HepG2 (cell line): ENCODE results near the gene OBP2B. TPM values are rescaled to one million over a fixed set of nuclear protein-coding genes. Genes with fewer than 3 reads are reported as not detected.
"Not testable (repeated sequence)": the region's sequence is repeated elsewhere in the genome, so short reads cannot be mapped to it uniquely, and the experiment has no call there.

Experiments used
- ATAC-seq: fragments of 200-7000 bp; cut with Tn5 transposase; 3 replicates; pipeline ENCODE4 v1.9.1; 2020; ENCODE audit warnings: mild to moderate bottlenecking, moderate library complexity
- BruUV-seq: library from RNA; stranded (reverse); fragments of 400-500 nt; replicated peaks from 2 replicates; lab custom pipeline; 2021; lab: Mats Ljungman, UMichigan
- CTCF ChIA-PET: fragments of 300-600 bp; formaldehyde crosslinking; extraction: SDS; loops from one replicate; lab custom pipeline; 2021; ENCODE audit warnings: low total read pairs, inconsistent platforms, low intra/inter-chr PET ratio; lab: Yijun Ruan, JAX
- POLR2A ChIA-PET: fragments of 350-600 bp; sonication (Branson Sonifier 250); formaldehyde crosslinking; loops from one replicate; lab custom pipeline; 2020; ENCODE audit warnings: antibody characterized with exemption, inconsistent platforms; lab: Yijun Ruan, JAX
- DNase-seq: peaks from one replicate; pipeline ENCODE4 v3.0.0-alpha.2; 2015; ENCODE audit warnings: low spot score
- FAIRE-seq: peaks from 3 replicates; lab custom pipeline; 2011; peaks lifted over from hg19 to GRCh38; lab: Jason Lieb, UNC
- H2AFZ ChIP-seq: one replicate; pipeline ENCODE4 v1.6.1; 2011; ENCODE audit warnings: low read length, inconsistent platforms
- H3K27ac ChIP-seq: fragments of 300-600 bp; 3 replicates; pipeline ENCODE4 v1.8.0; 2011; ENCODE audit warnings: mixed run types, mild to moderate bottlenecking, mixed read lengths, low read length, inconsistent platforms; ENCODE audit not compliant: insufficient read depth; ENCODE audit errors: extremely low read length
- H3K27me3 ChIP-seq, 2 experiments: fragments of 200-600 bp in 1 of 2; 2 replicates in 1 of 2; 3 replicates in 1 of 2; pipeline versions ENCODE4 v1.6.0 to v1.8.0; 2011; ENCODE audit warnings: low read length in 2 of 2, mild to moderate bottlenecking in 2 of 2, moderate library complexity in 2 of 2, inconsistent platforms in 1 of 2; ENCODE audit not compliant: insufficient read depth in 2 of 2, control insufficient read depth in 1 of 2
- H3K36me3 ChIP-seq, 2 experiments: fragments of 200-600 bp in 1 of 2; replicated peaks in 1 of 2; 2 replicates in 1 of 2; 3 replicates in 1 of 2; pipeline versions ENCODE4 v1.5.1 to v1.8.0; 2011; ENCODE audit warnings: low read length in 2 of 2, inconsistent platforms in 1 of 2; ENCODE audit not compliant: insufficient read depth in 2 of 2, control insufficient read depth in 1 of 2
- H3K4me1 ChIP-seq: 2 replicates; pipeline ENCODE4 v1.5.1; 2012; ENCODE audit warnings: low read length, inconsistent platforms; ENCODE audit not compliant: insufficient read depth
- H3K4me2 ChIP-seq: 2 replicates; pipeline ENCODE4 v1.6.0; 2011; ENCODE audit warnings: low read depth, low read length, inconsistent platforms
- H3K4me3 ChIP-seq, 3 experiments: fragments of 200-600 bp in 1 of 3; sonication (generic), shearing (Covaris generic) in 1 of 3; replicated peaks in 1 of 3; 2 replicates each; pipeline ENCODE4 v1.5.1; 2011 to 2016; ENCODE audit warnings: low read length in 3 of 3, inconsistent platforms in 2 of 3, low read depth in 2 of 3, mild to moderate bottlenecking in 2 of 3, control low read depth in 1 of 3, mixed read lengths in 1 of 3; ENCODE audit not compliant: insufficient read depth in 1 of 3
- H3K79me2 ChIP-seq: one replicate; pipeline ENCODE4 v1.6.1; 2011; ENCODE audit warnings: low read length, inconsistent platforms; ENCODE audit not compliant: insufficient read depth
- H3K9ac ChIP-seq: 2 replicates; pipeline ENCODE4 v1.6.0; 2011; ENCODE audit warnings: mild to moderate bottlenecking, low read depth, low read length, inconsistent platforms; ENCODE audit not compliant: insufficient read depth
- H3K9me3 ChIP-seq: 2 replicates; pipeline ENCODE4 v1.5.1; 2012; ENCODE audit warnings: mild to moderate bottlenecking, low read length
- H4K20me1 ChIP-seq: 2 replicates; pipeline ENCODE4 v1.6.0; 2011; ENCODE audit warnings: inconsistent platforms, mild to moderate bottlenecking, low read length, moderate library complexity; ENCODE audit not compliant: insufficient read depth
- AGO2 ChIP-seq: fragments of 200-400 bp; formaldehyde crosslinking; optimal IDR thresholded peaks from 2 replicates; pipeline ENCODE3; 2017; ENCODE audit warnings: mild to moderate bottlenecking, low read depth, low read length, moderate library complexity
- DNMT1 ChIP-seq: sonication (generic); formaldehyde crosslinking; IDR thresholded peaks from 2 replicates; pipeline ENCODE4 v1.5.1; 2020; ENCODE audit warnings: mild to moderate bottlenecking, missing genetic modification reagents
- GATAD1 ChIP-seq: IDR thresholded peaks from 2 replicates; pipeline ENCODE4 v1.6.1; 2016; ENCODE audit warnings: missing genetic modification reagents, missing compliant biosample characterization
- HDAC2 ChIP-seq: sonication (generic); formaldehyde crosslinking; IDR thresholded peaks from 2 replicates; pipeline ENCODE4 v1.4.0; 2020; ENCODE audit warnings: missing genetic modification reagents
- NFKBIZ ChIP-seq: IDR thresholded peaks from 2 replicates; pipeline ENCODE4 v1.6.1; 2018; ENCODE audit warnings: missing genetic modification reagents, missing compliant biosample characterization
- PAF1 ChIP-seq: IDR thresholded peaks from 2 replicates; pipeline ENCODE4 v1.6.1; 2016; ENCODE audit warnings: missing genetic modification reagents, missing compliant biosample characterization
- SOX5 ChIP-seq: IDR thresholded peaks from 2 replicates; pipeline ENCODE4 v1.6.1; 2016; ENCODE audit warnings: borderline replicate concordance
- SP1 ChIP-seq, 2 experiments: fragments of 450-650 bp in 1 of 2; sonication (generic) in 1 of 2; formaldehyde crosslinking in 1 of 2; IDR thresholded peaks; 2 replicates each; pipeline versions ENCODE4 v1.4.0 to v1.6.1; 2016 to 2020; ENCODE audit warnings: missing genetic modification reagents in 1 of 2
- SP4 ChIP-seq: sonication (generic); formaldehyde crosslinking; IDR thresholded peaks from 2 replicates; pipeline ENCODE4 v1.8.1; 2023; ENCODE audit warnings: mild to moderate bottlenecking, missing genetic modification reagents
- SRSF4 ChIP-seq: fragments of 200-400 bp; formaldehyde crosslinking; IDR thresholded peaks from one replicate; pipeline ENCODE4 v1.6.1; 2018; ENCODE audit warnings: mild to moderate bottlenecking, low read depth, low read length, moderate library complexity; ENCODE audit not compliant: poor library complexity, severe bottlenecking
- ZNF260 ChIP-seq: sonication (generic); formaldehyde crosslinking; IDR thresholded peaks from 2 replicates; pipeline ENCODE4 v1.4.0; 2020; ENCODE audit warnings: missing genetic modification reagents, low read depth, mild to moderate bottlenecking, borderline replicate concordance
- ZNF264 ChIP-seq: sonication (generic); formaldehyde crosslinking; IDR thresholded peaks from 2 replicates; pipeline ENCODE4 v1.4.0; 2020; ENCODE audit warnings: missing genetic modification reagents
- WGBS: methylation state at CpG from one replicate; pipeline ENCODE4 v1.1.6; 2017; ENCODE audit warnings: low lambda C conversion rate; 5-methylcytosine and 5-hydroxymethylcytosine counted together
- in situ Hi-C: cut with HindIII; loops from 2 replicates; pipeline ENCODE4 v1.10.0; 2017; ENCODE audit warnings: low pct_unique_long_range_greater_than_20kb; ENCODE audit not compliant: extremely low pct_ligation_motif_present
- intact Hi-C: fragments of 100-400 bp; cut with micrococcal nuclease; formaldehyde crosslinking; loops from one replicate; pipeline ENCODE4 v1.10.0; 2022; ENCODE audit not compliant: unreplicated experiment
- polyA plus RNA-seq, 8 experiments: library from polyadenylated mRNA; depleted of rRNA in 3 of 8; stranded (reverse) in 7 of 8; unstranded in 1 of 8; fragments of >200 nt; fragmentation: Illumina TruSeq in 4 of 8; extraction: Trizol in 4 of 8; gene quantifications; 2 replicates each; pipeline versions ENCODE4 v1.2.1 to v1.2.3, GENCODE V29; 2011 to 2016; ENCODE audit warnings: low read depth in 4 of 8, missing spikeins in 1 of 8, mixed read lengths in 1 of 8; ENCODE audit not compliant: insufficient read depth in 1 of 8
- total RNA-seq, 5 experiments: library from RNA; depleted of rRNA; stranded (reverse); fragments of >200 nt; fragmentation: Illumina TruSeq; extraction: Trizol; gene quantifications; 2 replicates each; pipeline ENCODE4 v1.2.3, GENCODE V29; 2016; ENCODE audit warnings: low read depth in 1 of 5
- TF ChIP-seq, protein P1 (sequence below): IDR thresholded peaks from 2 replicates; pipeline ENCODE4 v1.6.1; 2012; ENCODE audit warnings: low read length, improper control_type of control experiment

OBP2B gene
- total and polyA plus RNA-seq, 2 of the 13 experiments (the other 11 are each of a cell fraction or from before 2014, with no cell fraction given), result not detected

DNA sequence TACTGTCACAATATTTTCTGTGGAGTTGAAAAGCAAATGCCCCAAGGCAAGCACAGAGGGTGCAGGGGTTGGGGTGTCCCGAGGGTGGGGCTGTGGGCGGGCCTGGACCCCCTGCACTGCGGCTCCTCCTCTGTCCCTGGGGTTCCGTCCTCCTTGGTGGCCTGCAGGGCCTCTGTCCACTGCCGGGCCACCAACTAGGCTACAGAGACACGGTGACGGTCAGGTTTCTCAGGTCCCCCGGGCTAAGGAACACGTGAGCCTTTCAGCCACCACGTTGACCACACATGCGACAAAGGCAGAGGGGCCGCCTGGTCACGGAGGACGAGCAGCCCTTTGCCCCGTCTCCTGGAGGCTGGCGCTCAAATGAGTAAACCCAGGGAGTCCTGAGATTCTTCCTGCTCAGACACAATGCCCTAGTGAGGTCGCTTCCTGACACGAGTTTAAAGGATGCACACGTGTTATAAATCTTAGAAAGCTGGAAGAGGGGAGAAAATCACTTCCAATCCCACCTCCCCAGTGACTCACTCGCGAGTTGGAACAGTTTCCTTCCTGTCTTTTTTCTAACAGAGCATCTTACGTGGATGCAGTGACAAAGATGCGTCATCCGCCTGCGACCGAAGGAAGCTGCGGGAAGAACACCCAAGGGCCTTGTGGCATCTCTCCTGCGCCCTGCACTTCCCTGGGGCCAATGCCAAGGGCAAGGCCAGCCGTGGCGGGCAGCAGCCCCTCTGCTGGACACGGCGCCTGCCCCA is 24.8 kb upstream of the OBP2B start:
- no peak for TF ChIP-seq AGO2
- no peak for TF ChIP-seq SP1 (IDR thresholded peaks at IDR 0.05)
- TF ChIP-seq SP1 (CRISPR knock-in tag; IDR thresholded peaks at IDR 0.05), result no peak
- no peak for TF ChIP-seq ZNF260 (CRISPR knock-in tag)
- no peak for TF ChIP-seq HDAC2 (CRISPR knock-in tag)
- no peak for TF ChIP-seq DNMT1
- TF ChIP-seq SRSF4, result no peak
- no peak for TF ChIP-seq SP4 (CRISPR knock-in tag)
- TF ChIP-seq ZNF264 (CRISPR knock-in tag), result no peak
- TF ChIP-seq PAF1 (CRISPR knock-in tag), result no peak
- no peak for TF ChIP-seq NFKBIZ (CRISPR knock-in tag)
- no peak for TF ChIP-seq SOX5 (CRISPR knock-in tag)
- TF ChIP-seq GATAD1 (CRISPR knock-in tag), result no peak
- TF ChIP-seq, protein P1, sequence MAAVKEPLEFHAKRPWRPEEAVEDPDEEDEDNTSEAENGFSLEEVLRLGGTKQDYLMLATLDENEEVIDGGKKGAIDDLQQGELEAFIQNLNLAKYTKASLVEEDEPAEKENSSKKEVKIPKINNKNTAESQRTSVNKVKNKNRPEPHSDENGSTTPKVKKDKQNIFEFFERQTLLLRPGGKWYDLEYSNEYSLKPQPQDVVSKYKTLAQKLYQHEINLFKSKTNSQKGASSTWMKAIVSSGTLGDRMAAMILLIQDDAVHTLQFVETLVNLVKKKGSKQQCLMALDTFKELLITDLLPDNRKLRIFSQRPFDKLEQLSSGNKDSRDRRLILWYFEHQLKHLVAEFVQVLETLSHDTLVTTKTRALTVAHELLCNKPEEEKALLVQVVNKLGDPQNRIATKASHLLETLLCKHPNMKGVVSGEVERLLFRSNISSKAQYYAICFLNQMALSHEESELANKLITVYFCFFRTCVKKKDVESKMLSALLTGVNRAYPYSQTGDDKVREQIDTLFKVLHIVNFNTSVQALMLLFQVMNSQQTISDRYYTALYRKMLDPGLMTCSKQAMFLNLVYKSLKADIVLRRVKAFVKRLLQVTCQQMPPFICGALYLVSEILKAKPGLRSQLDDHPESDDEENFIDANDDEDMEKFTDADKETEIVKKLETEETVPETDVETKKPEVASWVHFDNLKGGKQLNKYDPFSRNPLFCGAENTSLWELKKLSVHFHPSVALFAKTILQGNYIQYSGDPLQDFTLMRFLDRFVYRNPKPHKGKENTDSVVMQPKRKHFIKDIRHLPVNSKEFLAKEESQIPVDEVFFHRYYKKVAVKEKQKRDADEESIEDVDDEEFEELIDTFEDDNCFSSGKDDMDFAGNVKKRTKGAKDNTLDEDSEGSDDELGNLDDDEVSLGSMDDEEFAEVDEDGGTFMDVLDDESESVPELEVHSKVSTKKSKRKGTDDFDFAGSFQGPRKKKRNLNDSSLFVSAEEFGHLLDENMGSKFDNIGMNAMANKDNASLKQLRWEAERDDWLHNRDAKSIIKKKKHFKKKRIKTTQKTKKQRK, result no peak
- TF ChIP-seq, all 625 proteins: peak for 0
- intact Hi-C loops, result no loop called here
- Histone ChIP-seq H3K79me2 (no peaks in the 10 kb centered on the region), H3K36me3 (no peaks in the 10 kb centered on the region), H3K27ac (no peak overlapping the region), H3K4me1 (peaks cover 16% of the 10 kb centered on the region), H3K27me3 (peaks cover 2 to 5% of the 10 kb centered on the region in 2 experiments; a peak in 1 of 5 replicates), H2AFZ (no peak overlapping the region), H3K9ac (no peak overlapping the region), H4K20me1 (no peaks in the 10 kb centered on the region), H3K4me2 (no peak overlapping the region), H3K4me3 (no peak overlapping the region), H3K9me3 (no peaks in the 10 kb centered on the region)
- ChIA-PET POLR2A (no interaction called here), CTCF (no interaction called here)
- DNase-seq, result no peak
- WGBS, result 53% methylated on average over 17 of the region's 32 CpGs
- in situ Hi-C loops, result no loop called here
- no peak for FAIRE-seq
- no peak for ATAC-seq
- BruUV-seq, result no TSS peak

DNA sequence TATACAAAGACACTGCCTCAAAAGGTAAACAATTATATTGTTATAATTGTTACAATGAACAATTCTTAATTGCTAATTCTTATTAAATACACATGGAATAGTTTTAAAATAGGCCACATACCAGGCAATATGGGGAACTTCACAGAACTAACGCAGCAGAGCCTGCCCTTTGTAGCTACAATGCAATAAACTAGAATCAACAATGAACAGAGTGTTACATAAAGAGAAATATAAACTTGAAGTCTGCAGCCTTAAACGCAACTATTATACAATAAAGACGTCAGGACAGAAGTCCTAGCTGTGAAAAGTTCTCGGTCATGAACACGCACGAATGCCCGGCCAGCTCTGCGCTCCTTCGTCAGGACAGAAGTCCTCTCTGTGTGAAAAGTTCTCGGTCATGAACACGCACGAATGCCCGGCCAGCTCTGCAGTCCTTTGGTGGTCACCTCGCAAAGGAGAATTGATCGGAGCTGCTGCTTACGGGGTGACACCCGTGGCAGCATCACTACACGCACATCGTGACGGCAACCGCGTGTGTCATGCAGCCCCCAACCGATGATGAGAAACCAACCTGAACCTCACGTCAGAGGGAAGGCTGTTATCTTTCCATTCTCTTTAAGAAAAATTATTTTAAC is 23.0 kb upstream of the OBP2B start:
- 54% methylated on average over 20 of the region's 24 CpGs for WGBS
- H3K9ac ChIP-seq, H3K4me2 ChIP-seq, H3K36me3 ChIP-seq, DNase-seq, H2AFZ ChIP-seq, intact Hi-C loops, in situ Hi-C loops, H3K27ac ChIP-seq, H3K79me2 ChIP-seq, H4K20me1 ChIP-seq, FAIRE-seq, ATAC-seq, BruUV-seq, H3K4me3 ChIP-seq, CTCF ChIA-PET, H3K4me1 ChIP-seq, H3K9me3 ChIP-seq, POLR2A ChIA-PET: not testable (repeated sequence)
- H3K27me3 ChIP-seq, result peaks cover 6 to 11% of the 10 kb centered on the region in 2 experiments; a peak in 3 of 5 replicates
